ENCODE data around the gene RCOR2. TPM values are rescaled to one million over a fixed set of nuclear protein-coding genes. Genes with fewer than 3 reads are reported as not detected.

The RCOR2 gene
- total and polyA plus RNA-seq, 2 experiments from 2014 or later: 5.5 to 66.9 TPM

- no peak for TF ChIP-seq ZNF462 (CRISPR knock-in tag; IDR thresholded peaks at IDR 0.05)
- TF ChIP-seq ZNF331 (CRISPR knock-in tag; IDR thresholded peaks at IDR 0.05; ENCODE audit: low read depth): no peak
- no peak for TF ChIP-seq POLR2AphosphoS5 (IDR thresholded peaks at IDR 0.05; ENCODE audit: low read depth)
- no peak for TF ChIP-seq EZH2phosphoT487 (IDR thresholded peaks at IDR 0.05; ENCODE audit: unreplicated experiment)
- no peak for TF ChIP-seq ZNF114 (CRISPR knock-in tag; IDR thresholded peaks at IDR 0.05)
- no peak for TF ChIP-seq ETS1 (IDR thresholded peaks at IDR 0.05)
- TF ChIP-seq STAT1 (IDR thresholded peaks at IDR 0.05; ENCODE audit: unreplicated experiment): no peak
Measured at GRCh38 chr11:63882555-63883242, 34.3 kb downstream of the RCOR2 start (continued).

- H3K36me3 Mint-ChIP-seq (ENCODE audit: low read depth): peaks cover 10% of the 10 kb centered on the region; the same call in 2 of the 3 replicates
- no peak for TF ChIP-seq ETS1 (IDR thresholded peaks at IDR 0.05)
- no peak for TF ChIP-seq STAT1 (IDR thresholded peaks at IDR 0.05; ENCODE audit: unreplicated experiment)
- no peak for TF ChIP-seq EZH2 (IDR thresholded peaks at IDR 0.05; ENCODE audit: low read depth, unreplicated experiment)
Measured at GRCh38 chr11:63880403-63880790, 36.6 kb downstream of the RCOR2 start.

More at GRCh38 chr11:63880403-63880790, 36.6 kb downstream of the RCOR2 start:
- Histone ChIP-seq H3F3A (replicated peaks; ENCODE audit: low read depth) (peaks cover 16% of the 10 kb centered on the region), H3K9me2 (ENCODE audit: insufficient read depth) (no peaks in the 10 kb centered on the region), H4K20me1 (replicated peaks; ENCODE audit: insufficient read depth) (peaks cover 61% of the 10 kb centered on the region), H3K79me2 (replicated peaks; ENCODE audit: insufficient read depth) (peaks cover 95% of the 10 kb centered on the region), H2AFZ (no peak overlapping the region), H3K4me1 (ENCODE audit: insufficient read depth) (peaks cover 37% of the 10 kb centered on the region), H3K36me3 (ENCODE audit: insufficient read depth) (no peaks in the 10 kb centered on the region), H3K27ac (ENCODE audit: low read depth) (no peak overlapping the region), H3K27me3 (ENCODE audit: insufficient read depth) (no peaks in the 10 kb centered on the region), H3K4me2 (peak overlapping the region; percentile 71; the same call in 1 of the 2 replicates), H3K4me3 (no peak overlapping the region)
- H3K27me3 Mint-ChIP-seq (ENCODE audit: insufficient read depth, low read depth, poor library complexity): peaks cover 8% of the 10 kb centered on the region
- H3K4me3 Mint-ChIP-seq: no peak overlapping the region; the same call in 1 of the 3 replicates
- H3K27ac Mint-ChIP-seq: peak overlapping the region; percentile 60; the same call in 1 of the 2 replicates
- ATAC-seq (peak; percentile 14), DNase-seq (ENCODE audit: low spot score) (no peak)
- H3K4me1 Mint-ChIP-seq: peaks cover 66% of the 10 kb centered on the region
- H3K9me3 Mint-ChIP-seq: no peaks in the 10 kb centered on the region; the same call in 2 of the 3 replicates

All from GM23338 (cell line).